Measurements from ENCODE around the gene JKAMP. TPM values are rescaled to one million over a fixed set of nuclear protein-coding genes. Genes with fewer than 3 reads are reported as not detected.

Gene JKAMP
- 40.4 TPM for total RNA-seq
- polyA plus RNA-seq (ENCODE audit: insufficient read depth, low read depth, low replicate concordance) = 48.3 TPM
- long read RNA-seq, donor 1, transcript JKAMP-201 (7 exons, 1,726 nt) = major isoform, 12 of 23 reads
- long read RNA-seq, donor 1, partial matches to known transcripts = 0 of 23 reads
- long read RNA-seq, donor 1, other reads (novel, unspliced or antisense) = 0 of 23 reads
- long read RNA-seq, donor 2, transcript JKAMP-201 (7 exons, 1,726 nt) = major isoform, 15 of 27 reads
- long read RNA-seq, donor 2, partial matches to known transcripts = 0 of 27 reads
- long read RNA-seq, donor 2, other reads (novel, unspliced or antisense) = 0 of 27 reads
- long read RNA-seq, donor 3, transcript JKAMP-205 (2 exons, 569 nt) = minor isoform, 5 of 37 reads
- long read RNA-seq, donor 3, transcript JKAMP-201 (7 exons, 1,726 nt) = major isoform, 22 of 37 reads
- long read RNA-seq, donor 3, transcript JKAMP-203 (7 exons, 1,636 nt) = minor isoform, 5 of 37 reads
- long read RNA-seq, donor 3, partial matches to known transcripts = 0 of 37 reads
- long read RNA-seq, donor 3, other reads (novel, unspliced or antisense) = 0 of 37 reads
- long read RNA-seq, donor 4, transcript JKAMP-201 (7 exons, 1,726 nt) = major isoform, 13 of 26 reads
- long read RNA-seq, donor 4, transcript JKAMP-203 (7 exons, 1,636 nt) = minor isoform, 5 of 26 reads
- long read RNA-seq, donor 4, partial matches to known transcripts = 0 of 26 reads
- long read RNA-seq, donor 4, other reads (novel, unspliced or antisense) = 0 of 26 reads
- long read RNA-seq, donor 5, partial matches to known transcripts = 0 of 1 reads
- long read RNA-seq, donor 5, other reads (novel, unspliced or antisense) = 0 of 1 reads
- long read RNA-seq, donor 6, transcript JKAMP-201 (7 exons, 1,726 nt) = major isoform, 34 of 49 reads
- long read RNA-seq, donor 6, transcript JKAMP-203 (7 exons, 1,636 nt) = minor isoform, 9 of 49 reads
- long read RNA-seq, donor 6, partial matches to known transcripts = 0 of 49 reads
- long read RNA-seq, donor 6, other reads (novel, unspliced or antisense) = 0 of 49 reads
- long read RNA-seq, donor 7, transcript JKAMP-201 (7 exons, 1,726 nt) = major isoform, 31 of 44 reads
- long read RNA-seq, donor 7, transcript JKAMP-203 (7 exons, 1,636 nt) = minor isoform, 6 of 44 reads
- long read RNA-seq, donor 7, partial matches to known transcripts = 0 of 44 reads
- long read RNA-seq, donor 7, other reads (novel, unspliced or antisense) = 3 of 44 reads
- long read RNA-seq, donor 8, transcript JKAMP-201 (7 exons, 1,726 nt) = major isoform, 14 of 20 reads
- long read RNA-seq, donor 8, partial matches to known transcripts = 0 of 20 reads
- long read RNA-seq, donor 8, other reads (novel, unspliced or antisense) = 0 of 20 reads
- long read RNA-seq, donor 9, transcript JKAMP-201 (7 exons, 1,726 nt) = major isoform, 5 of 8 reads
- long read RNA-seq, donor 9, partial matches to known transcripts = 0 of 8 reads
- long read RNA-seq, donor 9, other reads (novel, unspliced or antisense) = 0 of 8 reads
- long read RNA-seq, donor 10, transcript JKAMP-203 (7 exons, 1,636 nt) = minor isoform, 5 of 26 reads
- long read RNA-seq, donor 10, transcript JKAMP-201 (7 exons, 1,726 nt) = major isoform, 9 of 26 reads
- long read RNA-seq, donor 10, partial matches to known transcripts = 5 of 26 reads
- long read RNA-seq, donor 10, other reads (novel, unspliced or antisense) = 0 of 26 reads

GRCh38 chr14:59483819-59484638, at the start of gene JKAMP, which contains the start of gene L3HYPDH:
Gene JKAMP (plus strand): TSS chr14:59484517. CDS start chr14:59484590, 73 bp downstream.
Gene L3HYPDH (minus strand): TSS chr14:59484408. CDS start chr14:59484316, 92 bp downstream.
- H3K9me3 ChIP-seq (ENCODE audit: control insufficient read depth in 2 of 3, insufficient read depth in 1 of 3, low read length in 3 of 3) = no peaks in the 10 kb centered on the region
- H3K4me1 ChIP-seq (ENCODE audit: control insufficient read depth in 2 of 3, insufficient read depth in 2 of 3, low read depth in 1 of 3, low read length in 3 of 3) = peaks cover 0 to 25% (median 18%) of the 10 kb centered on the region in 3 donors
- H3K36me3 ChIP-seq (ENCODE audit: control insufficient read depth in 2 of 3, insufficient read depth in 3 of 3, low read length in 3 of 3) = peaks cover 0 to 5% (median 3%) of the 10 kb centered on the region in 3 donors
- peak within 1 kb of the TSS; percentile 83 to 91 (median 84) for H3K9ac ChIP-seq (ENCODE audit: low read length in 3 of 3)
- peak within 1 kb of the TSS; percentile 84 to 97 (median 94) for H3K4me3 ChIP-seq (ENCODE audit: low read length in 3 of 3)
- intact Hi-C loops (cut with DNase I) = no loop called here
- DNase-seq (peak; percentile 98 to 99 (median 99)), FAIRE-seq (no peak)
- no peaks in the 10 kb centered on the region for H3K27me3 ChIP-seq (ENCODE audit: control insufficient read depth, insufficient read depth, low read length)
- H3K27ac ChIP-seq (ENCODE audit: low read depth in 2 of 2, low read length in 2 of 2) = peak within 1 kb of the TSS; percentile 90 to 97
- TF ChIP-seq CTCF (IDR thresholded peaks at IDR 0.05; ENCODE audit: borderline replicate concordance, extremely low read depth, insufficient read depth) = peak; percentile 39

GRCh38 chr14:59435101-59435500, 49.2 kb upstream of the JKAMP start:
- Histone ChIP-seq H3K9ac (ENCODE audit: low read length in 3 of 3) (no peak overlapping the region), H3K27me3 (ENCODE audit: control insufficient read depth, insufficient read depth, low read length) (no peaks in the 10 kb centered on the region), H3K36me3 (ENCODE audit: control insufficient read depth in 2 of 3, insufficient read depth in 3 of 3, low read length in 3 of 3) (no peaks in the 10 kb centered on the region), H3K4me3 (ENCODE audit: low read length in 3 of 3) (no peak overlapping the region), H3K27ac (ENCODE audit: low read depth in 2 of 2, low read length in 2 of 2) (no peak overlapping the region), H3K4me1 (ENCODE audit: control insufficient read depth in 2 of 3, insufficient read depth in 2 of 3, low read depth in 1 of 3, low read length in 3 of 3) (peaks cover 0 to 6% (median 0%) of the 10 kb centered on the region in 3 donors), H3K9me3 (ENCODE audit: control insufficient read depth in 2 of 3, insufficient read depth in 1 of 3, low read length in 3 of 3) (no peaks in the 10 kb centered on the region)
- no peak for FAIRE-seq
- no peak for DNase-seq
- TF ChIP-seq CTCF (IDR thresholded peaks at IDR 0.05; ENCODE audit: borderline replicate concordance, extremely low read depth, insufficient read depth) = no peak
- intact Hi-C loops (cut with DNase I) = no loop called here

Data from kidney (tissue), 22 donors.